HG03045 (cell line): Measurements from ENCODE around the gene SNRNP70.

ENCODE experiments used
- ATAC-seq: cut with Tn5 transposase; IDR thresholded peaks from one replicate; pipeline ENCODE4 v1.9.1; 2021; ENCODE audit warnings: mild to moderate bottlenecking, moderate library complexity; ENCODE audit not compliant: unreplicated experiment

SNRNP70 gene

GRCh38 chr19:49097453-49098288 lies 12.4 kb downstream of the SNRNP70 start:
- ATAC-seq: no peak

GRCh38 chr19:49098795-49099194 lies 13.5 kb downstream of the SNRNP70 start:
- no peak for ATAC-seq

- ATAC-seq: no peak
Observed at GRCh38 chr19:49101160-49101559, 15.9 kb downstream of the SNRNP70 start.

GRCh38 chr19:49102303-49102702 lies 17.1 kb downstream of the SNRNP70 start:
- no peak for ATAC-seq

- ATAC-seq: no peak
Observed at GRCh38 chr19:49103331-49104085, 18.3 kb downstream of the SNRNP70 start.

- no peak for ATAC-seq
Observed at GRCh38 chr19:49104229-49104864, 19.1 kb downstream of the SNRNP70 start.

- ATAC-seq: no peak
Observed at GRCh38 chr19:49106648-49107135, 21.4 kb downstream of the SNRNP70 start.

- no peak for ATAC-seq
Observed at GRCh38 chr19:49107625-49108459, 22.6 kb downstream of the SNRNP70 start.

GRCh38 chr19:49109051-49109450 lies 23.8 kb downstream of the SNRNP70 start:
- no peak for ATAC-seq

- no peak for ATAC-seq
Observed at GRCh38 chr19:49109569-49110233, 24.4 kb downstream of the SNRNP70 start.

- ATAC-seq: no peak
Observed at GRCh38 chr19:49110567-49110966, 25.3 kb downstream of the SNRNP70 start.

GRCh38 chr19:49111218-49111998 lies 26.2 kb downstream of the SNRNP70 start:
- no peak for ATAC-seq

GRCh38 chr19:49113762-49114629 lies 28.7 kb downstream of the SNRNP70 start, which contains the start of gene LIN7B:
TSS of gene LIN7B (plus strand) at chr19:49114370. CDS start at chr19:49114405, 35 bp downstream.
- ATAC-seq: peak; percentile 42

GRCh38 chr19:49114630-49115363 lies 29.5 kb downstream of the SNRNP70 start:
- no peak for ATAC-seq

GRCh38 chr19:49116544-49116943 lies 31.3 kb downstream of the SNRNP70 start:
- no peak for ATAC-seq

- ATAC-seq: no peak
Observed at GRCh38 chr19:49117677-49118564, 32.7 kb downstream of the SNRNP70 start.
